Keratinocyte (primary cell): ENCODE measurements around the gene TARS1. TPM values are rescaled to one million over a fixed set of nuclear protein-coding genes. Genes with fewer than 3 reads are reported as not detected.

Experiments
- DNase-seq: peaks from one replicate; pipeline ENCODE4 v3.0.0-alpha.2; 2011; ENCODE audit warnings: low read depth, missing footprints, low spot score
- FAIRE-seq: peaks from 2 replicates; lab custom pipeline; 2011; peaks lifted over from hg19 to GRCh38; lab: Jason Lieb, UNC
- H2AFZ ChIP-seq: 2 replicates; pipeline ENCODE4 v1.6.0; 2012; ENCODE audit warnings: low read length, control low read depth, inconsistent platforms; ENCODE audit not compliant: control insufficient read depth
- H3K27ac ChIP-seq: 2 replicates; pipeline ENCODE4 v1.5.1; 2011; ENCODE audit warnings: low read length; ENCODE audit not compliant: control insufficient read depth, insufficient read depth
- H3K27me3 ChIP-seq: 3 replicates; pipeline ENCODE4 v1.6.0; 2011; ENCODE audit warnings: low read length; ENCODE audit not compliant: control insufficient read depth, insufficient read depth; ENCODE audit errors: extremely low read depth
- H3K36me3 ChIP-seq, 2 experiments: 2 replicates in 1 of 2; 3 replicates in 1 of 2; pipeline ENCODE4 v1.5.1; 2011; ENCODE audit warnings: low read length in 2 of 2, mild to moderate bottlenecking in 1 of 2; ENCODE audit not compliant: control insufficient read depth in 2 of 2, insufficient read depth in 2 of 2; ENCODE audit errors: extremely low read depth in 1 of 2
- H3K4me1 ChIP-seq: 3 replicates; pipeline ENCODE4 v1.5.1; 2011; ENCODE audit warnings: low read length; ENCODE audit not compliant: control insufficient read depth, insufficient read depth; ENCODE audit errors: extremely low read depth
- H3K4me2 ChIP-seq: 3 replicates; pipeline ENCODE4 v1.6.0; 2011; ENCODE audit warnings: low read depth, low read length; ENCODE audit not compliant: control insufficient read depth, insufficient read depth; ENCODE audit errors: extremely low read depth
- H3K4me3 ChIP-seq, 3 experiments: fragments of 200-600 bp in 1 of 3; sonication (generic) in 1 of 3; 2 replicates in 2 of 3; 3 replicates in 1 of 3; pipeline ENCODE4 v1.5.1; 2011 to 2016; ENCODE audit warnings: low read length in 3 of 3, mild to moderate bottlenecking in 3 of 3, control low read depth in 2 of 3, inconsistent platforms in 1 of 3, low read depth in 1 of 3, mixed read lengths in 1 of 3, mixed run types in 1 of 3, moderate library complexity in 1 of 3; ENCODE audit not compliant: control insufficient read depth in 2 of 3, insufficient read depth in 2 of 3; ENCODE audit errors: extremely low read depth in 1 of 3
- H3K79me2 ChIP-seq: 2 replicates; pipeline ENCODE4 v1.6.0; 2012; ENCODE audit warnings: low read length; ENCODE audit not compliant: control insufficient read depth, insufficient read depth
- H3K9ac ChIP-seq: 3 replicates; pipeline ENCODE4 v1.6.0; 2011; ENCODE audit warnings: low read length; ENCODE audit not compliant: control insufficient read depth, insufficient read depth; ENCODE audit errors: extremely low read depth
- H3K9me1 ChIP-seq: 3 replicates; pipeline ENCODE4 v1.6.0; 2011; ENCODE audit warnings: low read length; ENCODE audit not compliant: control insufficient read depth, insufficient read depth; ENCODE audit errors: extremely low read depth
- H3K9me3 ChIP-seq: 2 replicates; pipeline ENCODE4 v1.5.1; 2012; ENCODE audit warnings: low read depth, low read length; ENCODE audit not compliant: control insufficient read depth
- H4K20me1 ChIP-seq: 3 replicates; pipeline ENCODE4 v1.6.0; 2011; ENCODE audit warnings: low read length; ENCODE audit not compliant: control insufficient read depth, insufficient read depth; ENCODE audit errors: extremely low read depth
- CTCF ChIP-seq, 3 experiments: IDR thresholded peaks in 1 of 3; conservative IDR thresholded peaks in 1 of 3; optimal IDR thresholded peaks in 1 of 3; 2 replicates in 2 of 3; 3 replicates in 1 of 3; pipeline versions ENCODE3 to v1.5.1; 2011; ENCODE audit warnings: low read length in 3 of 3, mild to moderate bottlenecking in 3 of 3, moderate library complexity in 2 of 3, control low read depth in 1 of 3, inconsistent platforms in 1 of 3; ENCODE audit not compliant: insufficient read depth in 2 of 3; ENCODE audit errors: extremely low read depth in 1 of 3
- EZH2 ChIP-seq: IDR thresholded peaks from one replicate; pipeline ENCODE4 v1.6.1; 2012; ENCODE audit warnings: inconsistent platforms, mild to moderate bottlenecking, low read length, moderate library complexity
- dilution Hi-C: fragments of 300-500 bp; cut with MboI; formaldehyde crosslinking; loops from one replicate; pipeline ENCODE4 v1.7.0; 2020; ENCODE audit warnings: low sequenced_read_pairs; ENCODE audit not compliant: extremely low pct_ligation_motif_present
- polyA plus RNA-seq, 5 experiments: library from polyadenylated mRNA; depleted of rRNA in 3 of 5; stranded (reverse) in 3 of 5; stranded (forward) in 1 of 5; unstranded in 1 of 5; fragments of >200 nt; gene quantifications; 1 replicate in 1 of 5; 2 replicates in 3 of 5; 3 replicates in 1 of 5; pipeline versions ENCODE4 v1.2.1 to v1.2.3, GENCODE V29; 2011 to 2012; ENCODE audit warnings: missing spikeins in 2 of 5, low read depth in 1 of 5, low replicate concordance in 1 of 5

The TARS1 gene
- polyA plus RNA-seq, 1 donor (not counting 4 experiments of a cell fraction or from before 2014, with no cell fraction given): 213 TPM

GRCh38 chr5:33501260-33501659 is 60.5 kb downstream of the TARS1 start:
- TF ChIP-seq EZH2 (no peak), CTCF (optimal IDR thresholded peaks at IDR 0.05 in 1 of 3, IDR thresholded peaks at IDR 0.05 in 1 of 3, conservative IDR thresholded peaks at IDR 0.05 in 1 of 3; ENCODE audit: extremely low read depth in 1 of 3, insufficient read depth in 2 of 3, low read length in 3 of 3) (no peak)
- H3K4me2 ChIP-seq: no peak overlapping the region
- H3K9me3 ChIP-seq: no peaks in the 10 kb centered on the region
- DNase-seq (no peak), FAIRE-seq (no peak)
- H3K36me3 ChIP-seq: no peaks in the 10 kb centered on the region
- no peak overlapping the region for H3K4me3 ChIP-seq
- no peak overlapping the region for H3K27ac ChIP-seq
- H3K9me1 ChIP-seq: no peaks in the 10 kb centered on the region
- H2AFZ ChIP-seq: no peak overlapping the region
- no peaks in the 10 kb centered on the region for H4K20me1 ChIP-seq
- H3K9ac ChIP-seq: no peak overlapping the region
- no peaks in the 10 kb centered on the region for H3K79me2 ChIP-seq
- dilution Hi-C loops: no loop called here
- H3K4me1 ChIP-seq: no peaks in the 10 kb centered on the region
- H3K27me3 ChIP-seq: no peaks in the 10 kb centered on the region

GRCh38 chr5:33501899-33502298 is 61.1 kb downstream of the TARS1 start:
- no peak for FAIRE-seq
- H3K9me1 ChIP-seq: no peaks in the 10 kb centered on the region
- TF ChIP-seq CTCF (optimal IDR thresholded peaks at IDR 0.05 in 1 of 3, IDR thresholded peaks at IDR 0.05 in 1 of 3, conservative IDR thresholded peaks at IDR 0.05 in 1 of 3; ENCODE audit: extremely low read depth in 1 of 3, insufficient read depth in 2 of 3, low read length in 3 of 3): no peak
- no peak for TF ChIP-seq EZH2
- no peaks in the 10 kb centered on the region for H3K9me3 ChIP-seq
- no peaks in the 10 kb centered on the region for H4K20me1 ChIP-seq
- H3K79me2 ChIP-seq: no peaks in the 10 kb centered on the region
- no peaks in the 10 kb centered on the region for H3K36me3 ChIP-seq
- no peak overlapping the region for H3K9ac ChIP-seq
- no peak overlapping the region for H3K27ac ChIP-seq
- H3K4me1 ChIP-seq: no peaks in the 10 kb centered on the region
- no peak overlapping the region for H3K4me2 ChIP-seq
- H3K4me3 ChIP-seq: no peak overlapping the region
- no peak overlapping the region for H2AFZ ChIP-seq
- no peak for DNase-seq
- dilution Hi-C loops: no loop called here
- no peaks in the 10 kb centered on the region for H3K27me3 ChIP-seq
